ENCODE results near the gene CYP4Z1. TPM values are rescaled to one million over a fixed set of nuclear protein-coding genes. Genes with fewer than 3 reads are reported as not detected.
"Not testable (repeated sequence)": the region's sequence is repeated elsewhere in the genome, so short reads cannot be mapped to it uniquely, and the experiment has no call there.

CYP4Z1 gene
- total RNA-seq, 1 experiment from 2014 or later, result not detected

- 0 out of 2 replicates have a peak, but pooled peaks have one; percentile 44 for ATAC-seq
Measured at GRCh38 chr1:47089356-47089755, 22.3 kb downstream of the CYP4Z1 start.

GRCh38 chr1:47091476-47091875 lies 24.4 kb downstream of the CYP4Z1 start:
- BruUV-seq (replicated peaks); H2AFZ ChIP-seq (ENCODE audit: low read depth, low read length, poor library complexity, severe bottlenecking); H3K4me1 ChIP-seq (ENCODE audit: control insufficient read depth in 1 of 2, insufficient read depth in 2 of 2, low read length in 2 of 2); H3K4me2 ChIP-seq (ENCODE audit: low read length); DNase-seq (ENCODE audit: low read depth, low spot score); H3K9ac ChIP-seq (ENCODE audit: low read length); H3K4me3 ChIP-seq (replicated peaks in 1 of 2; ENCODE audit: low read depth in 1 of 2, low read length in 2 of 2); H3K79me2 ChIP-seq (ENCODE audit: insufficient read depth, low read length); H3K9me3 ChIP-seq (ENCODE audit: control insufficient read depth in 1 of 2, insufficient read depth in 1 of 2, low read depth in 1 of 2, low read length in 2 of 2); POLR2A ChIA-PET; RAD21 ChIA-PET (ENCODE audit: low non-redundant PET in 1 of 2, low total read pairs in 2 of 2, uncharacterized antibody in 2 of 2, unreplicated experiment in 2 of 2); H4K20me1 ChIP-seq (ENCODE audit: insufficient read depth); H3K9me2 ChIP-seq (ENCODE audit: insufficient read depth); H3K36me3 ChIP-seq (ENCODE audit: control insufficient read depth in 1 of 2, insufficient read depth in 2 of 2, low read length in 2 of 2); H3K27me3 ChIP-seq (ENCODE audit: insufficient read depth, low read length); H3K27ac ChIP-seq (ENCODE audit: low read depth, low read length): not testable (repeated sequence)
- CTCF ChIA-PET, result interaction anchor here (1.3 kb wide), 1 partner anchor 87 kb away, joined by 3 read pairs; no protein-coding TSS in a partner anchor
- peak; percentile 78 for ATAC-seq
- intact Hi-C loops (cut with micrococcal nuclease), result loop anchor here (5.0 kb wide), 1 partner anchor 214 kb away; no protein-coding TSS in a partner anchor
- TF ChIP-seq RAD21 (IDR thresholded peaks at IDR 0.05; ENCODE audit: low read depth), result peak; percentile 48
- TF ChIP-seq CTCF (IDR thresholded peaks at IDR 0.05 in 2 of 3, conservative IDR thresholded peaks at IDR 0.05 in 1 of 3; ENCODE audit: borderline replicate concordance in 1 of 3, insufficient read depth in 1 of 3, low read depth in 2 of 3, low read length in 2 of 3), result peak; percentile 17 to 51 (median 35); a peak in 3 of 6 replicates
- TF ChIP-seq CBX3 (IDR thresholded peaks at IDR 0.05; ENCODE audit: low read depth), result 0 out of 2 replicates have a peak, but pooled peaks have one; percentile 41

More at GRCh38 chr1:47089356-47089755, 22.3 kb downstream of the CYP4Z1 start:
- H3K27ac ChIP-seq (ENCODE audit: low read depth, low read length); RAD21 ChIA-PET (ENCODE audit: low non-redundant PET in 1 of 2, low total read pairs in 2 of 2, uncharacterized antibody in 2 of 2, unreplicated experiment in 2 of 2); H3K4me1 ChIP-seq (ENCODE audit: control insufficient read depth in 1 of 2, insufficient read depth in 2 of 2, low read length in 2 of 2); CTCF ChIA-PET; H3K27me3 ChIP-seq (ENCODE audit: insufficient read depth, low read length); H2AFZ ChIP-seq (ENCODE audit: low read depth, low read length, poor library complexity, severe bottlenecking); POLR2A ChIA-PET; DNase-seq (ENCODE audit: low read depth, low spot score); H4K20me1 ChIP-seq (ENCODE audit: insufficient read depth); H3K9me2 ChIP-seq (ENCODE audit: insufficient read depth); H3K9ac ChIP-seq (ENCODE audit: low read length); intact Hi-C loops (cut with micrococcal nuclease); H3K79me2 ChIP-seq (ENCODE audit: insufficient read depth, low read length); BruUV-seq (replicated peaks); H3K9me3 ChIP-seq (ENCODE audit: control insufficient read depth in 1 of 2, insufficient read depth in 1 of 2, low read depth in 1 of 2, low read length in 2 of 2); H3K4me3 ChIP-seq (replicated peaks in 1 of 2; ENCODE audit: low read depth in 1 of 2, low read length in 2 of 2); H3K36me3 ChIP-seq (ENCODE audit: control insufficient read depth in 1 of 2, insufficient read depth in 2 of 2, low read length in 2 of 2); H3K4me2 ChIP-seq (ENCODE audit: low read length): not testable (repeated sequence)
- peak; percentile 30 to 36 (median 35); a peak in 4 of 6 replicates for TF ChIP-seq CTCF (IDR thresholded peaks at IDR 0.05 in 2 of 3, conservative IDR thresholded peaks at IDR 0.05 in 1 of 3; ENCODE audit: borderline replicate concordance in 1 of 3, insufficient read depth in 1 of 3, low read depth in 2 of 3, low read length in 2 of 3)
- TF ChIP-seq RAD21 (IDR thresholded peaks at IDR 0.05; ENCODE audit: low read depth), result peak; percentile 46; the same call in 1 of the 2 replicates
